Neural progenitor cell (in vitro differentiated cells): ENCODE data around the gene IDH3B. TPM values are rescaled to one million over a fixed set of nuclear protein-coding genes. Genes with fewer than 3 reads are reported as not detected.

Source experiments
- DNase-seq: peaks from one replicate; pipeline ENCODE4 v3.0.0-alpha.2; 2016; ENCODE audit warnings: low spot score
- H2AFZ ChIP-seq: fragments of 200-600 bp; sonication (generic); replicated peaks from 2 replicates; pipeline ENCODE4 v1.6.1; 2016; ENCODE audit warnings: antibody characterized with exemption
- H3F3A ChIP-seq: fragments of 200-600 bp; sonication (generic); 2 replicates; pipeline ENCODE4 v1.6.1; 2016; ENCODE audit warnings: antibody characterized with exemption, low read depth
- H3K27ac ChIP-seq: fragments of 200-600 bp; sonication (generic); 2 replicates; pipeline ENCODE4 v1.5.1; 2016; ENCODE audit warnings: mild to moderate bottlenecking
- H3K27me3 ChIP-seq: fragments of 200-600 bp; sonication (generic); 2 replicates; pipeline ENCODE4 v1.6.1; 2016; ENCODE audit warnings: mild to moderate bottlenecking, moderate library complexity
- H3K36me3 ChIP-seq: fragments of 200-600 bp; sonication (generic); 2 replicates; pipeline ENCODE4 v1.5.1; 2016
- H3K4me1 ChIP-seq: fragments of 200-600 bp; sonication (generic); 2 replicates; pipeline ENCODE4 v1.6.1; 2016; ENCODE audit warnings: mixed run types
- H3K4me2 ChIP-seq: fragments of 200-600 bp; sonication (generic); 2 replicates; pipeline ENCODE4 v1.6.1; 2016
- H3K4me3 ChIP-seq: fragments of 200-600 bp; sonication (generic); 2 replicates; pipeline ENCODE4 v1.5.1; 2016
- H3K79me2 ChIP-seq: fragments of 200-600 bp; sonication (generic); 2 replicates; pipeline ENCODE4 v1.6.1; 2016; ENCODE audit warnings: low read depth
- H3K9ac ChIP-seq: fragments of 200-600 bp; sonication (generic); 2 replicates; pipeline ENCODE4 v1.6.1; 2016
- H3K9me3 ChIP-seq: fragments of 200-600 bp; sonication (generic); 2 replicates; pipeline ENCODE4 v1.5.1; 2016; ENCODE audit warnings: low read depth
- H4K20me1 ChIP-seq: fragments of 200-600 bp; sonication (generic); 2 replicates; pipeline ENCODE4 v1.6.1; 2016; ENCODE audit warnings: low read depth
- H3K27ac Mint-ChIP-seq: 3 replicates; pipeline ENCODE4 v1.8.0; 2021; ENCODE audit warnings: mixed read lengths
- H3K27me3 Mint-ChIP-seq: 2 replicates; pipeline ENCODE4 v1.8.0; 2022; ENCODE audit warnings: low read depth, mild to moderate bottlenecking, inconsistent platforms, moderate library complexity, mixed read lengths; ENCODE audit not compliant: insufficient read depth
- H3K36me3 Mint-ChIP-seq: 3 replicates; pipeline ENCODE4 v1.8.0; 2021; ENCODE audit warnings: mixed read lengths
- H3K4me1 Mint-ChIP-seq: 3 replicates; pipeline ENCODE4 v1.8.0; 2021; ENCODE audit warnings: mixed read lengths
- H3K4me3 Mint-ChIP-seq: 3 replicates; pipeline ENCODE4 v1.8.0; 2021; ENCODE audit warnings: mild to moderate bottlenecking, moderate library complexity, mixed read lengths
- H3K9me3 Mint-ChIP-seq: 3 replicates; pipeline ENCODE4 v1.8.0; 2020; ENCODE audit warnings: mixed read lengths
- EZH2 ChIP-seq: fragments of 200-600 bp; sonication (generic); IDR thresholded peaks from 2 replicates; pipeline ENCODE4 v1.6.1; 2017; ENCODE audit warnings: antibody characterized with exemption, mild to moderate bottlenecking, moderate library complexity
- EZH2phosphoT487 ChIP-seq: fragments of 200-600 bp; sonication (generic); IDR thresholded peaks from 2 replicates; pipeline ENCODE4 v1.6.1; 2017; ENCODE audit warnings: antibody characterized with exemption
- total RNA-seq: library from RNA; depleted of rRNA; stranded (reverse); fragments of >200 nt; gene quantifications from 2 replicates; pipeline ENCODE4 v1.2.3, GENCODE V29; 2015; ENCODE audit warnings: low replicate concordance
- TF ChIP-seq, protein P1 (sequence below): fragments of 200-600 bp; sonication (generic); IDR thresholded peaks from 2 replicates; pipeline ENCODE4 v1.5.1; 2017; ENCODE audit warnings: antibody characterized with exemption, mild to moderate bottlenecking

Gene IDH3B
- total RNA-seq, 1 donor from 2014 or later: 94.3 TPM

DNA sequence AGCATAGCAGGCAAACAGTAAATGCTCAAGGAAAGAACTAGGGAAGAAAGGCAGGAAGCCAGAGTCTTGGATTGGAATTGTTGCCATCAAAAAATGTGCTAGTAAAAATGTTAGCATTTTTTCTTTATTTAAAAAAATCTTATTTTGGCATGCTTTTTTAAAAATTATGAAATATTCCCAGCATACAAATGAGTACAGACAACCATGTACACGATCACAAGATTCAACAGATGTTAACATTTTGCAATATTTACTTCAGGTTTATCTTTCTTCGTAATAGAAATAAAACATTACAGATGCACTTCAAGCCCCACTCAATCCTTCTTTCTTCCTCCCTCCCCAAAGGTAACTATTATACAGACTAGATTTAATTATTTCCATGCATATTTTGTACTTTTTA lies 39.0 kb downstream of the IDH3B start:
- H3K4me2 ChIP-seq: no peak overlapping the region
- H3K27ac Mint-ChIP-seq: no peak overlapping the region
- peaks cover 3% of the 10 kb centered on the region for H3K27me3 Mint-ChIP-seq
- no peaks in the 10 kb centered on the region for H3K9me3 ChIP-seq
- no peaks in the 10 kb centered on the region for H3K4me1 Mint-ChIP-seq
- peaks cover 29% of the 10 kb centered on the region for H3K27me3 ChIP-seq
- no peak overlapping the region for H3K4me3 Mint-ChIP-seq
- no peaks in the 10 kb centered on the region for H3K36me3 ChIP-seq
- DNase-seq: no peak
- H3F3A ChIP-seq: no peaks in the 10 kb centered on the region
- no peak overlapping the region for H3K9ac ChIP-seq
- H4K20me1 ChIP-seq: no peaks in the 10 kb centered on the region
- H2AFZ ChIP-seq: no peak overlapping the region
- H3K36me3 Mint-ChIP-seq: no peaks in the 10 kb centered on the region
- H3K27ac ChIP-seq: no peak overlapping the region
- H3K79me2 ChIP-seq: no peaks in the 10 kb centered on the region
- TF ChIP-seq, protein P1, sequence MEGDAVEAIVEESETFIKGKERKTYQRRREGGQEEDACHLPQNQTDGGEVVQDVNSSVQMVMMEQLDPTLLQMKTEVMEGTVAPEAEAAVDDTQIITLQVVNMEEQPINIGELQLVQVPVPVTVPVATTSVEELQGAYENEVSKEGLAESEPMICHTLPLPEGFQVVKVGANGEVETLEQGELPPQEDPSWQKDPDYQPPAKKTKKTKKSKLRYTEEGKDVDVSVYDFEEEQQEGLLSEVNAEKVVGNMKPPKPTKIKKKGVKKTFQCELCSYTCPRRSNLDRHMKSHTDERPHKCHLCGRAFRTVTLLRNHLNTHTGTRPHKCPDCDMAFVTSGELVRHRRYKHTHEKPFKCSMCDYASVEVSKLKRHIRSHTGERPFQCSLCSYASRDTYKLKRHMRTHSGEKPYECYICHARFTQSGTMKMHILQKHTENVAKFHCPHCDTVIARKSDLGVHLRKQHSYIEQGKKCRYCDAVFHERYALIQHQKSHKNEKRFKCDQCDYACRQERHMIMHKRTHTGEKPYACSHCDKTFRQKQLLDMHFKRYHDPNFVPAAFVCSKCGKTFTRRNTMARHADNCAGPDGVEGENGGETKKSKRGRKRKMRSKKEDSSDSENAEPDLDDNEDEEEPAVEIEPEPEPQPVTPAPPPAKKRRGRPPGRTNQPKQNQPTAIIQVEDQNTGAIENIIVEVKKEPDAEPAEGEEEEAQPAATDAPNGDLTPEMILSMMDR: no peak
- no peak for TF ChIP-seq EZH2
- no peak for TF ChIP-seq EZH2phosphoT487
- H3K4me3 ChIP-seq: no peak overlapping the region
- H3K4me1 ChIP-seq: no peaks in the 10 kb centered on the region
- peaks cover 3% of the 10 kb centered on the region for H3K9me3 Mint-ChIP-seq

DNA sequence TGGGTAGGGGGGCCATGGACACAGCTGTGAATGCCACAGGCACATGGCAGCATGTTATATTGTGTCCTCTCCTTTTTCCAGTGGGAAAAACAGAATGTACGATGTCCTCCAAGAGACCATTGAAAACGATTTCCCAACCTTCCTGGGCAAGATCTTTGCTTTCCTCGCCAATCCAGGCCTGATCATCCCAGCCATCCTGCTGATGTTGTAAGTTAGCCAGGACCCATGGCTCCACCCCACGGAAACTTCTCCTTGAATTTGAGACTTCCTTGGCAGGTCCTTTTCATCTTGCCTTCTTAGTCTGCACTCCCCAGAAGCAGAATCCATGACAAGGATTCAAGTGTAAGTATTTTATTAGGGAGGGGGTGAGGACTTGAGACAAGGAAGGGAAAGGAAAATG lies 39.8 kb downstream of the IDH3B start:
- Histone ChIP-seq H3K79me2 (no peaks in the 10 kb centered on the region), H3K4me1 (no peaks in the 10 kb centered on the region), H2AFZ (no peak overlapping the region), H3K4me2 (no peak overlapping the region), H3F3A (no peaks in the 10 kb centered on the region), H3K36me3 (no peaks in the 10 kb centered on the region), H3K4me3 (no peak overlapping the region), H3K27me3 (peaks cover 30% of the 10 kb centered on the region), H3K9ac (no peak overlapping the region), H3K9me3 (no peaks in the 10 kb centered on the region), H4K20me1 (no peaks in the 10 kb centered on the region), H3K27ac (no peak overlapping the region)
- no peaks in the 10 kb centered on the region for H3K36me3 Mint-ChIP-seq
- H3K27ac Mint-ChIP-seq: no peak overlapping the region
- no peaks in the 10 kb centered on the region for H3K4me1 Mint-ChIP-seq
- peaks cover 6% of the 10 kb centered on the region for H3K9me3 Mint-ChIP-seq
- H3K4me3 Mint-ChIP-seq: no peak overlapping the region
- no peak for DNase-seq
- TF ChIP-seq EZH2phosphoT487: no peak
- TF ChIP-seq, protein P1: no peak
- TF ChIP-seq EZH2: no peak
- H3K27me3 Mint-ChIP-seq: peaks cover 6% of the 10 kb centered on the region

DNA sequence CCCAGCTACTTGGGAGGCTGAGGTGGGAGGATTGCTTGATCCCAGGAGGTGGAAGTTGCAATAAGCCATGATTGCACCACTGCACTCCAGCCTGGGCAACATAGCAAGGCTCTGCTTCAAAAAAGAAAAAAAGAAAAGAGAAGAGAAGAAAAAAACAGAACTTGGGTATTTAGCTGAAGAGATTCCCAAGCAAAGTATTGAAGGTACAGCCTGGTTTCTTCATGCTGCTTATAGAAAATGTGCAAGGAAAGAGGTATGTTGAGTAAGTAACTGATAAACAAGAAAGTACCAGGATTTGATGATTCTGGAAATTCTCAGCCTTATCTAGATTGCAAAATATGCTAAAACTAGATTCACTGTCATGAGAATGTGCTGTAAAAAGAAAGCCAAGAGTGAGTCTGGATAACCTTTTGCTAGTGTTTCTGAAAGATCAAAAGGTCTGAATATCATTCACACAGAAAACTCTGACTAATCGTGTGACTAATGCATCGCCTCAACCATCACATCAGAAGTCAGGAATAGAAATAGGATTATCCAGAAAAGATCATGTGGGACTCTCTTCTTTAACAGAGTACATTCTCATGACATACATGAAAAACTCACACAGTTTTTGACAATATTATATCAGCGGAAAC lies 43.9 kb downstream of the IDH3B start:
- H3K27ac Mint-ChIP-seq: no peak overlapping the region
- H3K4me1 Mint-ChIP-seq: no peaks in the 10 kb centered on the region
- peaks cover 6% of the 10 kb centered on the region for H3K9me3 Mint-ChIP-seq
- no peaks in the 10 kb centered on the region for H3K79me2 ChIP-seq
- peaks cover 30% of the 10 kb centered on the region for H3K27me3 ChIP-seq
- no peak overlapping the region for H2AFZ ChIP-seq
- no peaks in the 10 kb centered on the region for H3K36me3 ChIP-seq
- H3K9ac ChIP-seq: no peak overlapping the region
- H4K20me1 ChIP-seq: no peaks in the 10 kb centered on the region
- no peak overlapping the region for H3K4me3 ChIP-seq
- H3K4me1 ChIP-seq: no peaks in the 10 kb centered on the region
- DNase-seq: no peak
- H3K27ac ChIP-seq: no peak overlapping the region
- H3K36me3 Mint-ChIP-seq: no peaks in the 10 kb centered on the region
- H3K9me3 ChIP-seq: no peaks in the 10 kb centered on the region
- TF ChIP-seq EZH2phosphoT487: no peak
- no peak for TF ChIP-seq EZH2
- TF ChIP-seq, protein P1: no peak
- H3K4me2 ChIP-seq: no peak overlapping the region
- no peaks in the 10 kb centered on the region for H3F3A ChIP-seq
- no peak overlapping the region for H3K4me3 Mint-ChIP-seq
- peaks cover 6% of the 10 kb centered on the region for H3K27me3 Mint-ChIP-seq
